ENCODE data around the gene A2M. TPM values are rescaled to one million over a fixed set of nuclear protein-coding genes. Genes with fewer than 3 reads are reported as not detected.

Gene A2M
- total RNA-seq, 1 experiment from 2014 or later: 1.2 TPM

DNA sequence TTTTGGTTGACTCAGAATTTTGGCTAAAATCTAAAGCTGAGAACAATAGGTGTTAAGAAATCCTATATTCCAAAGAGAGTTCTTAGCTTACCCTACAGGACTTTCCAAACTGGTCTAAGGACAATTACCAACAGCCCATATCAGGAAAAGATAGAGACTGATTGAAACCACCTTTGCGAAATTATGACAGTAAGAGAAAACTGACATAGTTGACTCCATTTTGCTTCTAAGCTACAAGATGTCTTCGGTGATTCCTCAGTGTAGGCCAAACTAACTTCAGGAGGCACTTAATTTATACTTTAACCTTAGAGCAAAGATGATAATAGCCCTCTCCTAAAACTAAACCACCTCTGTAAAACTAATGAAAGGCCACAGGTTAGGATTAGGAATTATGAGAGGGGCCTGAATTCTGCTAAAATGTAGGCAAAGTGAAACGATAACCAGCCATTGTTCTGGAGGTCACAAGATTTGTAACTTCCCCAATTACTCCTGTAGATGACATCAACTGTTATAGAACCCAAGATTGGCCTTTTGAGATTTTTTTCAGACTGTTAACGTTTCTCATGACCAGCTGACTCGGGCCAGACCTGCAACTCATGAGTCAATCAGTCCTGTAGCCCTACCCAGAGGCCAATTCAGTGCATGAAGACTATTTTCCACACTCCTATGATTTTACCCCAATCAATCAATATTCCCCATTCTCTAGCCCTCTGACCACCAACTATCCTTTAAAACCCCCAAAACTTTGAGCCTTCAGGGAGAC, 83.3 kb downstream of the A2M start:
- H3K27me3 ChIP-seq (ENCODE audit: insufficient read depth, low read length): no peaks in the 10 kb centered on the region
- no peaks in the 10 kb centered on the region for H3K9me3 ChIP-seq (ENCODE audit: control insufficient read depth, low read depth, low read length)
- H3K23me2 ChIP-seq (ENCODE audit: insufficient read length, low read depth, low read length, poor library complexity, severe bottlenecking): no peaks in the 10 kb centered on the region
- no peak overlapping the region for H3K56ac ChIP-seq (ENCODE audit: insufficient read length, low read depth, low read length)
- H2BK12ac ChIP-seq (ENCODE audit: insufficient read length, low read depth, low read length): no peak overlapping the region
- no peak overlapping the region for H3K23ac ChIP-seq (ENCODE audit: insufficient read length, low read depth, low read length)
- no peak for DNase-seq
- no peak overlapping the region for H3K4me2 ChIP-seq (ENCODE audit: insufficient read depth, insufficient read length, low read length)
- H3K9me3 Mint-ChIP-seq: peaks cover 3% of the 10 kb centered on the region in 2 experiments; a peak in 2 of 5 replicates
- H4K5ac ChIP-seq (ENCODE audit: insufficient read length, low read depth, low read length): no peak overlapping the region
- H2AFZ ChIP-seq (ENCODE audit: low read length): no peak overlapping the region
- H4K8ac ChIP-seq (replicated peaks; ENCODE audit: insufficient read length, low read depth, low read length): no peak overlapping the region
- H3K14ac ChIP-seq (ENCODE audit: insufficient read depth, low read length): no peak overlapping the region
- no peak overlapping the region for H3K18ac ChIP-seq (ENCODE audit: insufficient read length, low read depth, low read length)
- no peak overlapping the region; a peak in 1 of 7 replicates for H3K27ac Mint-ChIP-seq
- no peak overlapping the region for H3T11ph ChIP-seq (ENCODE audit: low read length)
- H3K4me1 ChIP-seq (ENCODE audit: insufficient read depth, low read length): no peaks in the 10 kb centered on the region
- peaks cover 5 to 12% of the 10 kb centered on the region in 2 experiments for H3K4me1 Mint-ChIP-seq
- H4K20me1 ChIP-seq (ENCODE audit: control insufficient read depth, insufficient read depth, insufficient read length): no peaks in the 10 kb centered on the region
- TF ChIP-seq, protein P1, sequence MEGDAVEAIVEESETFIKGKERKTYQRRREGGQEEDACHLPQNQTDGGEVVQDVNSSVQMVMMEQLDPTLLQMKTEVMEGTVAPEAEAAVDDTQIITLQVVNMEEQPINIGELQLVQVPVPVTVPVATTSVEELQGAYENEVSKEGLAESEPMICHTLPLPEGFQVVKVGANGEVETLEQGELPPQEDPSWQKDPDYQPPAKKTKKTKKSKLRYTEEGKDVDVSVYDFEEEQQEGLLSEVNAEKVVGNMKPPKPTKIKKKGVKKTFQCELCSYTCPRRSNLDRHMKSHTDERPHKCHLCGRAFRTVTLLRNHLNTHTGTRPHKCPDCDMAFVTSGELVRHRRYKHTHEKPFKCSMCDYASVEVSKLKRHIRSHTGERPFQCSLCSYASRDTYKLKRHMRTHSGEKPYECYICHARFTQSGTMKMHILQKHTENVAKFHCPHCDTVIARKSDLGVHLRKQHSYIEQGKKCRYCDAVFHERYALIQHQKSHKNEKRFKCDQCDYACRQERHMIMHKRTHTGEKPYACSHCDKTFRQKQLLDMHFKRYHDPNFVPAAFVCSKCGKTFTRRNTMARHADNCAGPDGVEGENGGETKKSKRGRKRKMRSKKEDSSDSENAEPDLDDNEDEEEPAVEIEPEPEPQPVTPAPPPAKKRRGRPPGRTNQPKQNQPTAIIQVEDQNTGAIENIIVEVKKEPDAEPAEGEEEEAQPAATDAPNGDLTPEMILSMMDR (conservative IDR thresholded peaks at IDR 0.05): no peak
- no peaks in the 10 kb centered on the region for H3K27me3 Mint-ChIP-seq (ENCODE audit: low read depth)
- no peak overlapping the region for H3K4ac ChIP-seq (ENCODE audit: low read depth, low read length)
- H3K27ac ChIP-seq (ENCODE audit: insufficient read length, low read depth, low read length): no peak overlapping the region
- no CpG with 5 or more reads among the region's 5 CpGs for WGBS (ENCODE audit: extremely low coverage, insufficient read length, low lambda C conversion rate)
- H3K9ac ChIP-seq (ENCODE audit: extremely low read depth, insufficient read length, low read length): no peak overlapping the region
- H2BK15ac ChIP-seq (ENCODE audit: low read depth, low read length): no peak overlapping the region
- H2BK20ac ChIP-seq (ENCODE audit: low read depth, low read length, poor library complexity, severe bottlenecking): no peak overlapping the region
- H3K4me3 Mint-ChIP-seq: no peak overlapping the region
- peaks cover 2 to 8% (median 3%) of the 10 kb centered on the region in 3 experiments; a peak in 4 of 7 replicates for H3K36me3 Mint-ChIP-seq (ENCODE audit: insufficient read depth in 1 of 3, low read depth in 3 of 3)
- H3K79me1 ChIP-seq (ENCODE audit: insufficient read depth, low read depth, low read length, poor library complexity, severe bottlenecking): no peaks in the 10 kb centered on the region
- no peak overlapping the region for H4K91ac ChIP-seq (ENCODE audit: insufficient read length, low read depth, low read length)
- no peak overlapping the region for H2AK5ac ChIP-seq (ENCODE audit: insufficient read length, low read length)
- no peaks in the 10 kb centered on the region for H3K79me2 ChIP-seq (ENCODE audit: insufficient read depth, low read length)
- no peak overlapping the region for H2BK5ac ChIP-seq (ENCODE audit: insufficient read length, low read length)
- H2BK120ac ChIP-seq (ENCODE audit: low read depth, low read length, poor library complexity, severe bottlenecking): no peak overlapping the region

All from H9 (cell line).